Calu3 (cell line): Measurements from ENCODE around the gene EFNA3. TPM values are rescaled to one million over a fixed set of nuclear protein-coding genes. Genes with fewer than 3 reads are reported as not detected.

ENCODE experiments used
- BruUV-seq: library from RNA; stranded (reverse); fragments of 400-500 nt; replicated peaks from 2 replicates; lab custom pipeline; 2021; lab: Mats Ljungman, UMichigan
- CTCF ChIA-PET: fragments of 300-600 bp; sonication (Branson Sonifier 250); formaldehyde crosslinking; loops from one replicate; lab custom pipeline; 2022; ENCODE audit warnings: antibody characterized with exemption; lab: Charles Lee
- DNase-seq: peaks from one replicate; pipeline ENCODE4 v3.0.0; 2022
- H3K27ac Mint-ChIP-seq: one replicate; pipeline ENCODE4 v1.8.0; 2022; ENCODE audit warnings: mixed read lengths; ENCODE audit not compliant: unreplicated experiment
- H3K27me3 Mint-ChIP-seq: one replicate; pipeline ENCODE4 v1.8.0; 2022; ENCODE audit warnings: mixed read lengths; ENCODE audit not compliant: unreplicated experiment
- H3K36me3 Mint-ChIP-seq: one replicate; pipeline ENCODE4 v1.8.0; 2022; ENCODE audit warnings: mild to moderate bottlenecking, moderate library complexity, mixed read lengths; ENCODE audit not compliant: insufficient read depth, unreplicated experiment
- H3K4me1 Mint-ChIP-seq: one replicate; pipeline ENCODE4 v1.8.0; 2022; ENCODE audit warnings: mild to moderate bottlenecking, low read depth, mixed read lengths; ENCODE audit not compliant: unreplicated experiment
- H3K4me3 Mint-ChIP-seq: one replicate; pipeline ENCODE4 v1.8.0; 2022; ENCODE audit warnings: mild to moderate bottlenecking, low read depth, moderate library complexity, mixed read lengths; ENCODE audit not compliant: unreplicated experiment
- H3K9me3 Mint-ChIP-seq: one replicate; pipeline ENCODE4 v1.8.0; 2022; ENCODE audit warnings: low read depth, mixed read lengths; ENCODE audit not compliant: unreplicated experiment
- intact Hi-C: fragments of 100-400 bp; cut with micrococcal nuclease; formaldehyde crosslinking; loops from one replicate; pipeline ENCODE4 v1.10.0; 2022; ENCODE audit not compliant: unreplicated experiment
- total RNA-seq: library from RNA; stranded (reverse); gene quantifications from 2 replicates; pipeline ENCODE4 v1.2.3, GENCODE V29; 2022
- TF ChIP-seq, protein P1 (sequence below): fragments of 200-600 bp; IDR thresholded peaks from one replicate; pipeline ENCODE4 v1.8.0; 2022; ENCODE audit warnings: antibody characterized with exemption; ENCODE audit not compliant: unreplicated experiment

EFNA3 gene
- total RNA-seq, 1 experiment from 2014 or later: 1.7 TPM

DNA sequence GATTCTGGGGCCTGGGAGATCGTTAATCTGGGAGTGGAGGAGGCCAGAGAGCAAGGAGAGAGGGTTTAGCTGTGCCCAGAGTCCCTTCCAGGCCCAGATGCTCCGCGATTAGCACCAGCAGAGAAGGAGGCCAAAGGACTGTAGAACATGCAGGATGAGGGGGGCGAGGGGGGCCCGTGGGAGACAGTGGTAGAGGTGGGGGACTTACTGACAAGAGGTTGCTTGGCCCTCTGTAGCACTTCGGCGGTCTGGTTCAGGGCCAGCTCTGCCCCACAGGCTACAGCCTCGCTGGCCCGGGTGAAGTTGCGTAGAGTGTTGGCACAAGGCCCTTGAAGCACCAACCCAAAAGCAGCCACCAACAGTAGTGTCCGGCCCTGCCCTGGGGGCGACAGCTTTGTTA, 45.8 kb upstream of the EFNA3 start:
- no peaks in the 10 kb centered on the region for H3K9me3 Mint-ChIP-seq
- BruUV-seq: no TSS peak
- CTCF ChIA-PET: no interaction called here
- DNase-seq: no peak
- intact Hi-C loops: no loop called here
- no peak overlapping the region for H3K4me3 Mint-ChIP-seq
- peaks cover 35% of the 10 kb centered on the region for H3K27me3 Mint-ChIP-seq
- H3K4me1 Mint-ChIP-seq: peaks cover 2% of the 10 kb centered on the region
- TF ChIP-seq, protein P1, sequence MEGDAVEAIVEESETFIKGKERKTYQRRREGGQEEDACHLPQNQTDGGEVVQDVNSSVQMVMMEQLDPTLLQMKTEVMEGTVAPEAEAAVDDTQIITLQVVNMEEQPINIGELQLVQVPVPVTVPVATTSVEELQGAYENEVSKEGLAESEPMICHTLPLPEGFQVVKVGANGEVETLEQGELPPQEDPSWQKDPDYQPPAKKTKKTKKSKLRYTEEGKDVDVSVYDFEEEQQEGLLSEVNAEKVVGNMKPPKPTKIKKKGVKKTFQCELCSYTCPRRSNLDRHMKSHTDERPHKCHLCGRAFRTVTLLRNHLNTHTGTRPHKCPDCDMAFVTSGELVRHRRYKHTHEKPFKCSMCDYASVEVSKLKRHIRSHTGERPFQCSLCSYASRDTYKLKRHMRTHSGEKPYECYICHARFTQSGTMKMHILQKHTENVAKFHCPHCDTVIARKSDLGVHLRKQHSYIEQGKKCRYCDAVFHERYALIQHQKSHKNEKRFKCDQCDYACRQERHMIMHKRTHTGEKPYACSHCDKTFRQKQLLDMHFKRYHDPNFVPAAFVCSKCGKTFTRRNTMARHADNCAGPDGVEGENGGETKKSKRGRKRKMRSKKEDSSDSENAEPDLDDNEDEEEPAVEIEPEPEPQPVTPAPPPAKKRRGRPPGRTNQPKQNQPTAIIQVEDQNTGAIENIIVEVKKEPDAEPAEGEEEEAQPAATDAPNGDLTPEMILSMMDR: no peak
- no peak overlapping the region for H3K27ac Mint-ChIP-seq
- H3K36me3 Mint-ChIP-seq: no peaks in the 10 kb centered on the region

DNA sequence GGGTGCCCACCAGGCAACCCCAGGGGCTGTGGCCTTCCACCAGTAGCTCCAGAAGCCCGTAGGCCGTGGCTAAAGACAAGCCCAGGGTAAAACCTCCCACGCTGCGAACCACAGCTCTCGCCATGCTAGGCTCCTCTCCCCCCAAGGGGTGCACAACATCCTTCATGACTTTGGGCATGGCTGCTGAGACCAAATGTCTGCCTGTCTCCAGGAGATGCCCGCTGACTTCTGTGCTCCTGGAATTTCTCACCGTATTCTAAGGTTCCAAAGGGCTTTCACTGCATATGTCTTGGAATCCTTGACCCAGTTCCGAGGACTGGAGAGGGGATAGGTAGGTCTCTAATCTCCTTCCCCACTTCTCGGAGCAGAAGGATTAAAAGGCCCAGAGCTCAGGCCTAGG, 45.1 kb upstream of the EFNA3 start, which contains the start of the genes DCST1 and DCST2:
DCST1 (plus strand) TSS at position 301 of the 400 bp plus-strand sequence. CDS start 213 bp downstream, outside the sequence.
DCST2 (minus strand) TSS at position 258 of the 400 bp plus-strand sequence; CDS start at position 178, 80 bp downstream.
- CTCF ChIA-PET: interaction anchor here (1.9 kb wide), 1 partner anchor 17 kb away, joined by 5 read pairs; the partner anchor contains the start of gene ADAM15
- H3K36me3 Mint-ChIP-seq: no peaks in the 10 kb centered on the region
- BruUV-seq: no TSS peak

DNA sequence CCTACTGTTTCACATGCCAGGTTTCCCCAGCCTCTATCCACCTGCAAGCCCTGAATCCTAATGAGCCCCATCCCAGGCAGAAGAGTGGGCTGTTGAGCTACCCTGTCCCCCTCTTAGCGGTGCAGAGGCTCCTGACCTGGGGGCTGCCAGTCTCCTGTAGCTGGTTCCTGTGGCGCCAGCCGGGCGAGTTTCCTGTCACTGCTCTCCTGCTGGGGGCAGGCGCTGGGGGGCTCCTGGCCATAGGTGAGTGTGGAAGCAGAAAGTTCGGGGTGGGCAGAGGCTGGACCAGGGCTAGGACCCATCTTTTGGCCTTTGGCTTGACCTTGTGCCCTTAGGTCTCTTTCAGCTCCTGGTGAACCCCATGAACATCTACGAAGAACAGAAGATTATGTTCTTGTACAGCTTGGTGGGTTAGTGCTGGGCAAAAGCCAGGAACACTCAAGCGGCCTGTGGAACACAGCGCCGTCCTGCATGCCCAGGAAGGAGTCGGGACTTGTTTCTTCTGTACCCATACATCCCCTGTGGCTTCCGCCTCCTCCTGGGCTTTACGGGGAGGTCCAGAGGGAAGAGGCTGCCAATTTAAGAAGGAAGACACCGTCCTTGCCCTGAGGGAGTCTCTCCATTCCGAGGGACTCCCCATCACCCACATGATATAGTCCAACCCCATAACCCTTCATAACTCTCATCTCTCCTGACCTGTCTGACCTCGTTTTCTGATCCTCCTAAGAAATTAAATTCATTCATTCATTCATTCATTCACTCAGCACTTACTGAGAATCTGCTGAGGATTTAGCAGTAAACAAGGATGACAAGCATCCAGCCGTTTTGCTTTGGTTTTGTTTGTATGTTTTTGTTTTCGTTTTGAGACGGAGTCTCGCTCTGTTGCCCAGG, 44.1 kb upstream of the EFNA3 start:
- TF ChIP-seq, protein P1: no peak
- peaks cover 17% of the 10 kb centered on the region for H3K4me1 Mint-ChIP-seq
- intact Hi-C loops: no loop called here
- CTCF ChIA-PET: interaction anchor here (1.9 kb wide), 1 partner anchor 16 kb away, joined by 5 read pairs; the partner anchor contains the start of gene ADAM15
- DNase-seq: no peak
- no peaks in the 10 kb centered on the region for H3K9me3 Mint-ChIP-seq
- H3K4me3 Mint-ChIP-seq: no peak overlapping the region
- no TSS peak for BruUV-seq
- no peaks in the 10 kb centered on the region for H3K36me3 Mint-ChIP-seq
- peaks cover 22% of the 10 kb centered on the region for H3K27me3 Mint-ChIP-seq
- no peak overlapping the region for H3K27ac Mint-ChIP-seq

More for the DNA sequence above, 45.1 kb upstream of the EFNA3 start, which contains the start of the genes DCST1 and DCST2:
- no peaks in the 10 kb centered on the region for H3K9me3 Mint-ChIP-seq
- DNase-seq: no peak
- TF ChIP-seq, protein P1: no peak
- no peak within 1 kb of the TSS for H3K27ac Mint-ChIP-seq
- peaks cover 32% of the 10 kb centered on the region for H3K27me3 Mint-ChIP-seq
- intact Hi-C loops: no loop called here
- H3K4me3 Mint-ChIP-seq: no peak within 1 kb of the TSS
- H3K4me1 Mint-ChIP-seq: peaks cover 9% of the 10 kb centered on the region

DNA sequence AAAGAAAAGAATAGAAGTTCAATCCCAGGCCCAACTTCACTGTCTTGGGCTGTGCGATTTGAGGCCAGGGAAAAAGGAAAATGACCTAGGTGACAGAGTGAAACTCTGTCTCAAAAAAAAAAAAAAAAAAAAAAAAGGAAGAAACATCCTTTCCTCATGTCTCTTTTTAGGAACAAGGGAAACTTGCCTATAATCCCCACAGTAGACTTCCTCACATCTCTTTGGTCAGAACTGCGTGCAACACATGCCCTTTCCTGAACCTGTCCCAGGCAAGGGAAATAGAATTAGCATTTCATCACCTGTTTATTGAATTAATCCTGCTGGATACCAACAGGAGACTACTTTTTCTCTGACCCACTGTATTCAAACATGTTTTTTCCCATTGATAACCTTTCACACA, 42.7 kb upstream of the EFNA3 start:
- Mint-ChIP-seq H3K27ac (no peak overlapping the region), H3K9me3 (no peaks in the 10 kb centered on the region), H3K4me1 (peaks cover 17% of the 10 kb centered on the region), H3K27me3 (peaks cover 20% of the 10 kb centered on the region), H3K4me3 (no peak overlapping the region), H3K36me3 (no peaks in the 10 kb centered on the region)
- TF ChIP-seq, protein P1: no peak
- no TSS peak for BruUV-seq
- CTCF ChIA-PET: no interaction called here
- no peak for DNase-seq
- intact Hi-C loops: no loop called here
